Nephron progenitor cell (in vitro differentiated cells): ENCODE data around the gene SPN.
"Not testable (repeated sequence)": the region's sequence is repeated elsewhere in the genome, so short reads cannot be mapped to it uniquely, and the experiment has no call there.

Experiments
- DNase-seq: peaks from one replicate; pipeline ENCODE4 v3.0.0; 2021
- H3K27ac Mint-ChIP-seq: 2 replicates; pipeline ENCODE4 v1.8.0; 2021; ENCODE audit warnings: mild to moderate bottlenecking, moderate library complexity, mixed read lengths
- H3K27me3 Mint-ChIP-seq: 2 replicates; pipeline ENCODE4 v1.8.0; 2021; ENCODE audit warnings: mild to moderate bottlenecking, low read depth, mixed read lengths; ENCODE audit not compliant: poor library complexity
- H3K36me3 Mint-ChIP-seq: 2 replicates; pipeline ENCODE4 v1.8.0; 2021; ENCODE audit warnings: low read depth, mixed read lengths
- H3K4me1 Mint-ChIP-seq: 2 replicates; pipeline ENCODE4 v1.8.0; 2021; ENCODE audit warnings: mixed read lengths
- H3K4me3 Mint-ChIP-seq: 2 replicates; pipeline ENCODE4 v1.8.0; 2021; ENCODE audit warnings: mild to moderate bottlenecking, moderate library complexity, mixed read lengths
- H3K9me3 Mint-ChIP-seq: 2 replicates; pipeline ENCODE4 v1.8.0; 2021; ENCODE audit warnings: mild to moderate bottlenecking, moderate library complexity, mixed read lengths
- TF ChIP-seq, protein P1 (sequence below): fragments of 200-600 bp; sonication (generic); IDR thresholded peaks from 2 replicates; pipeline ENCODE4 v1.5.0; 2021; ENCODE audit warnings: antibody characterized with exemption

Gene SPN

DNA sequence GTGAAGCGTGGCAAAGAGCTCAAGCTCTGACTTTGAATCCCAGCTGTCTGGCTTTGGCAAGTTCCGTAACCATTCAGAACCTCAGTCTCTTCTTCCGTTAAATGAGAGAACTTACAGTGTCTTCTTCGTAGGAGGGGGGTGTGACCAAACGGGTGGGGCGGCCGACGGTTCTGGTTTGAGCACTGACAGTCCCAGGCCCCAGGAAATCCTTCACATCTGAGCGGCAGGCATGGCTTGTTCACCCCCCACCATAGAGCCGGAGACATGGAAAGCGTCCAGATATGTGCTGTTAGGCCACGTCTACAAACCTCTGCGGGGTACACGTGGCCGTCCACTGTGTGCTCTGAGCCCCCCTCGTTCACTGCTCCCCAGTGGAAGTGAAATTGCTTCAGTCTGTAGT lies 27.1 kb upstream of the SPN start:
- H3K27me3 Mint-ChIP-seq, H3K4me1 Mint-ChIP-seq, DNase-seq, H3K36me3 Mint-ChIP-seq, H3K9me3 Mint-ChIP-seq, H3K27ac Mint-ChIP-seq, H3K4me3 Mint-ChIP-seq: not testable (repeated sequence)

GRCh38 chr16:29636368-29636767 lies 26.7 kb upstream of the SPN start:
- H3K4me1 Mint-ChIP-seq, H3K27me3 Mint-ChIP-seq, DNase-seq, H3K27ac Mint-ChIP-seq, H3K4me3 Mint-ChIP-seq, H3K36me3 Mint-ChIP-seq, H3K9me3 Mint-ChIP-seq: not testable (repeated sequence)

- H3K4me3 Mint-ChIP-seq, H3K27me3 Mint-ChIP-seq, H3K36me3 Mint-ChIP-seq, DNase-seq, H3K27ac Mint-ChIP-seq, H3K9me3 Mint-ChIP-seq, H3K4me1 Mint-ChIP-seq: not testable (repeated sequence)
Observed at GRCh38 chr16:29638751-29639150, 24.3 kb upstream of the SPN start.

DNA sequence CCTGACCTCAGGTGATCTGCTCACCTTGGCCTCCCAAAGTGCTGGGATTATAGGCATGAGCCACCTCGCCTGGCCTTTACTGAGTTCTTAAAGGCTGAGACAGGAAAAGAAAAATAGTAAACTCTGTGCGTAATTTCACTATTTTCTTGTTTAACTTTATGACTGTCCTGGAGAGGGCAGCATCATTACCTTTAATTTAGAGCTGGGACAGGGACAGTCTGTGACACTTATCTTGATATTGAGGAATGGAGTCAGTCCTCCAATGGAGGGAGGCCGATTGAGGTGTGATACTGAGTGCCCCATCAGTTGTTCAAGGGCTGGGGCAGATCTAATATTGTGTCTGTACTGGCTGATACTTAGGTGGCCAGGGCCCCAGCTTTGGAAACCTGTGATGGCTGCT lies 21.5 kb upstream of the SPN start:
- peak overlapping the region; percentile 77 for H3K27ac Mint-ChIP-seq
- H3K4me1 Mint-ChIP-seq = peaks cover 12% of the 10 kb centered on the region
- no peaks in the 10 kb centered on the region for H3K9me3 Mint-ChIP-seq
- DNase-seq = no peak
- H3K4me3 Mint-ChIP-seq = no peak overlapping the region
- TF ChIP-seq, protein P1, sequence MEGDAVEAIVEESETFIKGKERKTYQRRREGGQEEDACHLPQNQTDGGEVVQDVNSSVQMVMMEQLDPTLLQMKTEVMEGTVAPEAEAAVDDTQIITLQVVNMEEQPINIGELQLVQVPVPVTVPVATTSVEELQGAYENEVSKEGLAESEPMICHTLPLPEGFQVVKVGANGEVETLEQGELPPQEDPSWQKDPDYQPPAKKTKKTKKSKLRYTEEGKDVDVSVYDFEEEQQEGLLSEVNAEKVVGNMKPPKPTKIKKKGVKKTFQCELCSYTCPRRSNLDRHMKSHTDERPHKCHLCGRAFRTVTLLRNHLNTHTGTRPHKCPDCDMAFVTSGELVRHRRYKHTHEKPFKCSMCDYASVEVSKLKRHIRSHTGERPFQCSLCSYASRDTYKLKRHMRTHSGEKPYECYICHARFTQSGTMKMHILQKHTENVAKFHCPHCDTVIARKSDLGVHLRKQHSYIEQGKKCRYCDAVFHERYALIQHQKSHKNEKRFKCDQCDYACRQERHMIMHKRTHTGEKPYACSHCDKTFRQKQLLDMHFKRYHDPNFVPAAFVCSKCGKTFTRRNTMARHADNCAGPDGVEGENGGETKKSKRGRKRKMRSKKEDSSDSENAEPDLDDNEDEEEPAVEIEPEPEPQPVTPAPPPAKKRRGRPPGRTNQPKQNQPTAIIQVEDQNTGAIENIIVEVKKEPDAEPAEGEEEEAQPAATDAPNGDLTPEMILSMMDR = no peak
- no peaks in the 10 kb centered on the region for H3K27me3 Mint-ChIP-seq
- H3K36me3 Mint-ChIP-seq = no peaks in the 10 kb centered on the region

GRCh38 chr16:29643596-29643995 lies 19.5 kb upstream of the SPN start:
- H3K27me3 Mint-ChIP-seq = no peaks in the 10 kb centered on the region
- TF ChIP-seq, protein P1 = no peak
- no peak for DNase-seq
- no peak overlapping the region for H3K4me3 Mint-ChIP-seq
- no peaks in the 10 kb centered on the region for H3K36me3 Mint-ChIP-seq
- peak overlapping the region; percentile 50 for H3K27ac Mint-ChIP-seq
- no peaks in the 10 kb centered on the region for H3K9me3 Mint-ChIP-seq
- H3K4me1 Mint-ChIP-seq = peaks cover 12% of the 10 kb centered on the region

GRCh38 chr16:29644338-29644857 lies 18.6 kb upstream of the SPN start:
- TF ChIP-seq, protein P1 = no peak
- H3K27me3 Mint-ChIP-seq = no peaks in the 10 kb centered on the region
- H3K4me1 Mint-ChIP-seq = peaks cover 19% of the 10 kb centered on the region
- no peak for DNase-seq
- H3K9me3 Mint-ChIP-seq = no peaks in the 10 kb centered on the region
- H3K4me3 Mint-ChIP-seq = no peak overlapping the region
- no peaks in the 10 kb centered on the region for H3K36me3 Mint-ChIP-seq
- peak overlapping the region; percentile 37 for H3K27ac Mint-ChIP-seq

DNA sequence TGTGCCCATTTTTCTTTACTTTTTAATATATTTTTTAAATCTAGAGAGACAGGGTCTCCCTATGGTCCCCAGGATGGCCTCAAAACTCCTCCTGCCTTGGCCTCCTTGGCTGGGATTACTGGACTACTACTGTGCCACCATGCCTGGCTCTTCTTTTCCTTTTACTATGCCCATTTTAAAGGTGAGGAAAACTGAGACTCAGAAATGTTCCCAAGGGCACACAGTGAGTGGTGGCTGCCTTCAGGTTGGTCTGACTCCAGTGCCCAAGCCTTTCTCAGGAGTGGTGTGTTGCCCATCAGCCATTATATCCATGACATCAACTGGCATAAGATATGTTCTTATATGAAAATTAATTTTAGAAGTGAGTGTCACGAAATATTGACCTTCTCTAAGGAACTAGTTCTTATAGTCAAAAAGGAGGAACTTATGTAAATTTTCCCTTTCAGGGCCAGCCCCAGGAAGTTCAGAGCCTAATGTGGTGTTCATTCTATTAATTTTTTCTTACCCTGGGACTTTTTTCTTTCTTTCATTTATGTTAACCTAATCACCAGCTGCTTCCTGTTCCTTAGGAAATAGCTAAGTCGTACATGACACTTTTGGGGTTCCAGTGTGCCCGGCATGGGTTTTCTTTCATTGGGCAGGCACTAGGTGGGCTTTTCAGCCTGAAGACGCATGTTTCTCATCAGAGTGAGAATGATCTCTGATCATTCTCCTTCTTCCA lies 17.9 kb upstream of the SPN start:
- TF ChIP-seq, protein P1 = no peak
- Mint-ChIP-seq H3K27ac (no peak overlapping the region), H3K9me3 (no peaks in the 10 kb centered on the region)

More for the DNA sequence above, 17.9 kb upstream of the SPN start:
- H3K4me3 Mint-ChIP-seq = no peak overlapping the region
- no peaks in the 10 kb centered on the region for H3K27me3 Mint-ChIP-seq
- no peak for DNase-seq
- H3K36me3 Mint-ChIP-seq = no peaks in the 10 kb centered on the region
- H3K4me1 Mint-ChIP-seq = peaks cover 26% of the 10 kb centered on the region
